CD4-positive, alpha-beta memory T cell (primary cell): ENCODE data around the gene CNDP2. TPM values are rescaled to one million over a fixed set of nuclear protein-coding genes. Genes with fewer than 3 reads are reported as not detected.

ENCODE experiments used
- CTCF ChIA-PET: fragments of 350-600 bp; sonication (Branson Sonifier 250); formaldehyde crosslinking; loops from one replicate; lab custom pipeline; 2021; ENCODE audit warnings: inconsistent platforms; ENCODE audit not compliant: partially characterized antibody; lab: Charles Lee
- POLR2A ChIA-PET: fragments of 350-600 bp; sonication (Branson Sonifier 250); formaldehyde crosslinking; loops from one replicate; lab custom pipeline; 2021; ENCODE audit not compliant: partially characterized antibody; lab: Charles Lee
- DNase-seq, 5 donors: peaks; one replicate each; pipeline versions ENCODE4 v3.0.0 to v3.0.0-alpha.2; 2020 to 2022; ENCODE audit warnings: mixed read lengths in 1 of 5
- H3K27ac ChIP-seq: one replicate; pipeline ENCODE4 v1.7.0; 2013; ENCODE audit warnings: low read depth, low read length
- H3K27me3 ChIP-seq: 2 replicates; pipeline ENCODE4 v1.7.0; 2013; ENCODE audit warnings: mild to moderate bottlenecking, low read length, moderate library complexity; ENCODE audit not compliant: insufficient read depth
- H3K36me3 ChIP-seq: 2 replicates; pipeline ENCODE4 v1.7.0; 2013; ENCODE audit warnings: mild to moderate bottlenecking, low read length, moderate library complexity; ENCODE audit not compliant: insufficient read depth
- H3K4me1 ChIP-seq: 2 replicates; pipeline ENCODE4 v1.7.0; 2013; ENCODE audit warnings: mild to moderate bottlenecking, low read length, moderate library complexity; ENCODE audit not compliant: insufficient read depth
- H3K4me3 ChIP-seq, 2 donors: one replicate each; pipeline ENCODE4 v1.7.0; 2013; ENCODE audit warnings: low read length in 2 of 2, mild to moderate bottlenecking in 1 of 2
- H3K9me3 ChIP-seq, 2 donors: one replicate each; pipeline ENCODE4 v1.7.0; 2013; ENCODE audit warnings: low read length in 2 of 2, control low read depth in 1 of 2; ENCODE audit not compliant: control insufficient read depth in 1 of 2
- H3K27ac Mint-ChIP-seq, 7 donors: one replicate each; pipeline ENCODE4 v1.8.0; 2020 to 2021; ENCODE audit warnings: mixed read lengths in 7 of 7, mild to moderate bottlenecking in 6 of 7, inconsistent platforms in 3 of 7, moderate library complexity in 3 of 7
- H3K27me3 Mint-ChIP-seq, 2 donors: one replicate each; pipeline ENCODE4 v1.8.0; 2020 to 2021; ENCODE audit warnings: mixed read lengths in 2 of 2
- H3K36me3 Mint-ChIP-seq, 2 donors: one replicate each; pipeline ENCODE4 v1.8.0; 2020 to 2021; ENCODE audit warnings: mixed read lengths in 2 of 2, inconsistent platforms in 1 of 2, mild to moderate bottlenecking in 1 of 2
- H3K4me1 Mint-ChIP-seq, 4 donors: one replicate each; pipeline ENCODE4 v1.8.0; 2020 to 2021; ENCODE audit warnings: mixed read lengths in 4 of 4, mild to moderate bottlenecking in 1 of 4
- H3K4me3 Mint-ChIP-seq, 8 donors: one replicate each; pipeline ENCODE4 v1.8.0; 2020 to 2021; ENCODE audit warnings: mixed read lengths in 8 of 8, mild to moderate bottlenecking in 7 of 8, moderate library complexity in 6 of 8, inconsistent platforms in 3 of 8
- H3K9me3 Mint-ChIP-seq, 8 donors: one replicate each; pipeline ENCODE4 v1.8.0; 2020 to 2021; ENCODE audit warnings: mixed read lengths in 8 of 8, mild to moderate bottlenecking in 5 of 8, inconsistent platforms in 3 of 8, moderate library complexity in 1 of 8
- intact Hi-C: fragments of 100-400 bp; cut with micrococcal nuclease; formaldehyde crosslinking; loops from one replicate; pipeline ENCODE4 v1.15.1; 2023
- polyA plus RNA-seq, 2 donors: library from polyadenylated mRNA; unstranded; fragments of 300-500 nt; fragmentation: Illumina TruSeq; gene quantifications; one replicate each; pipeline ENCODE4 v1.2.3, GENCODE V29; 2021
- total RNA-seq, 2 experiments: library from RNA; stranded (reverse); gene quantifications; one replicate each; pipeline ENCODE4 v1.2.3, GENCODE V29; 2021

The CNDP2 gene
- total and polyA plus RNA-seq, 4 experiments from 2014 or later, result 123 to 153 (median 141) TPM

DNA sequence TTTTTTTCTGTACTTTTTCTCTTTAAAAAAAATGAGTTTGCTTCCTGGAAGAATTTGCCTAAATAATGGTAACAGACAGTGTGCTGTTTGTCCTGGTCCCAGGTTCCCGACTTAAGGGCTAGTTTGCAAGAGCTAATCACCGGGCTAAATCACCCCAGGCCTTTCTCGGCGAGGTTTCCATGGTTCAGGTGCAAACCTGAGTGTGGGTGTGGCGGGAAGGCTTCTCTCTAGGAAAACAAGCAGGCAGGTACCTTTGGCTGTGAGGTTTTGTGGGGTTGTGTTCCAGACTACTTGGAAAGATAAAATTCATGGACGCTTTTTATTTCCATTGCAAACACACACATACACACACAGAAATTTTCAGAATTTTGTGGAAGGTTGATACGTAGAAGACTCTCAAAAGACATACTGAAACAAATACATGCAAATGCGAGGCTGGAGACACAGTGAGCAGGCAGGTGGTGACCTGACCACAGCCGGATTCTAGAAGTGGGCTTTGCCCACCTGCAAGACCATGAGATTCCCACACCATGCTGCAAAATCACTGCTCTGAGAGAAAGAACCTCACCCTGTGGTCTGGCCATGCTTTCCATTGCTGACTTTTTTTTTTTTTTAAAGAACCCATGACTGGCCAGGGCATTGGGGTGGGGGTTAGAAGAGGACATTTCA is 39.0 kb downstream of the CNDP2 start:
- peaks cover 8% of the 10 kb centered on the region for H3K4me1 ChIP-seq
- CTCF ChIA-PET, result no interaction called here
- no peaks in the 10 kb centered on the region for H3K27me3 ChIP-seq
- no peaks in the 10 kb centered on the region for H3K9me3 ChIP-seq
- Mint-ChIP-seq H3K4me1 (peaks cover 6 to 15% (median 10%) of the 10 kb centered on the region in 4 donors), H3K36me3 (no peaks in the 10 kb centered on the region), H3K27ac (no peak overlapping the region), H3K4me3 (no peak overlapping the region), H3K9me3 (peaks cover 0 to 4% (median 0%) of the 10 kb centered on the region in 8 donors), H3K27me3 (peaks cover 3 to 4% of the 10 kb centered on the region in 2 donors)
- no peak overlapping the region for H3K27ac ChIP-seq
- POLR2A ChIA-PET, result no interaction called here
- intact Hi-C loops, result no loop called here
- H3K36me3 ChIP-seq, result no peaks in the 10 kb centered on the region
- DNase-seq, result no peak
- H3K4me3 ChIP-seq, result no peak overlapping the region

- ChIA-PET CTCF (interaction anchor here (0.6 kb wide), 1 partner anchor 13 kb away, joined by 3 read pairs; no protein-coding TSS in a partner anchor), POLR2A (no interaction called here)
- no peaks in the 10 kb centered on the region for H3K27me3 ChIP-seq
- H3K9me3 ChIP-seq, result no peaks in the 10 kb centered on the region
- no peak overlapping the region for H3K4me3 Mint-ChIP-seq
- H3K4me1 ChIP-seq, result peaks cover 8% of the 10 kb centered on the region
- H3K27ac Mint-ChIP-seq, result no peak overlapping the region
- intact Hi-C loops, result no loop called here
- peaks cover 3 to 7% of the 10 kb centered on the region in 2 donors for H3K27me3 Mint-ChIP-seq
- H3K4me1 Mint-ChIP-seq, result peaks cover 6 to 15% (median 12%) of the 10 kb centered on the region in 4 donors
- H3K27ac ChIP-seq, result no peak overlapping the region
- H3K36me3 Mint-ChIP-seq, result no peaks in the 10 kb centered on the region
- no peak overlapping the region for H3K4me3 ChIP-seq
- H3K9me3 Mint-ChIP-seq, result peaks cover 0 to 4% (median 0%) of the 10 kb centered on the region in 8 donors
- H3K36me3 ChIP-seq, result no peaks in the 10 kb centered on the region
- no peak for DNase-seq
Observed at GRCh38 chr18:74539289-74539688, 43.1 kb downstream of the CNDP2 start.

GRCh38 chr18:74540652-74541421 is 44.7 kb downstream of the CNDP2 start:
- ChIA-PET CTCF (interaction anchor here (1.9 to 2.3 kb wide), 2 partner anchors 10 to 199 kb away, joined by 6 to 14 read pairs; no protein-coding TSS in a partner anchor), POLR2A (no interaction called here)
- DNase-seq, result peak in 1 of 5 donors; percentile 6
- intact Hi-C loops, result no loop called here
- Mint-ChIP-seq H3K4me1 (peaks cover 6 to 15% (median 12%) of the 10 kb centered on the region in 4 donors), H3K27ac (no peak overlapping the region), H3K4me3 (peak overlapping the region in 1 of 8 donors; percentile 61), H3K27me3 (peaks cover 3 to 9% of the 10 kb centered on the region in 2 donors), H3K9me3 (peaks cover 0 to 4% (median 0%) of the 10 kb centered on the region in 8 donors), H3K36me3 (no peaks in the 10 kb centered on the region)
- no peak overlapping the region for H3K27ac ChIP-seq
- H3K36me3 ChIP-seq, result no peaks in the 10 kb centered on the region
- no peaks in the 10 kb centered on the region for H3K27me3 ChIP-seq
- peaks cover 8% of the 10 kb centered on the region for H3K4me1 ChIP-seq
- H3K9me3 ChIP-seq, result no peaks in the 10 kb centered on the region
- H3K4me3 ChIP-seq, result no peak overlapping the region

- peaks cover 1% of the 10 kb centered on the region for H3K4me1 ChIP-seq
- no peak for DNase-seq
- H3K27ac ChIP-seq, result no peak overlapping the region
- Mint-ChIP-seq H3K36me3 (no peaks in the 10 kb centered on the region), H3K4me3 (peak overlapping the region in 1 of 8 donors; percentile 31), H3K9me3 (peaks cover 0 to under 1% (median 0%) of the 10 kb centered on the region in 8 donors), H3K27ac (peak overlapping the region in 1 of 7 donors; percentile 18), H3K27me3 (peaks cover 0 to 5% of the 10 kb centered on the region in 2 donors), H3K4me1 (peaks cover 2 to 5% (median 4%) of the 10 kb centered on the region in 4 donors)
- no peak overlapping the region for H3K4me3 ChIP-seq
- intact Hi-C loops, result no loop called here
- CTCF ChIA-PET, result interaction anchor here (1.9 to 2.3 kb wide), 2 partner anchors 9 to 200 kb away, joined by 6 to 14 read pairs; no protein-coding TSS in a partner anchor
- POLR2A ChIA-PET, result no interaction called here
- no peaks in the 10 kb centered on the region for H3K27me3 ChIP-seq
- no peaks in the 10 kb centered on the region for H3K36me3 ChIP-seq
- H3K9me3 ChIP-seq, result no peaks in the 10 kb centered on the region
Observed at GRCh38 chr18:74541703-74542555, 45.8 kb downstream of the CNDP2 start.

DNA sequence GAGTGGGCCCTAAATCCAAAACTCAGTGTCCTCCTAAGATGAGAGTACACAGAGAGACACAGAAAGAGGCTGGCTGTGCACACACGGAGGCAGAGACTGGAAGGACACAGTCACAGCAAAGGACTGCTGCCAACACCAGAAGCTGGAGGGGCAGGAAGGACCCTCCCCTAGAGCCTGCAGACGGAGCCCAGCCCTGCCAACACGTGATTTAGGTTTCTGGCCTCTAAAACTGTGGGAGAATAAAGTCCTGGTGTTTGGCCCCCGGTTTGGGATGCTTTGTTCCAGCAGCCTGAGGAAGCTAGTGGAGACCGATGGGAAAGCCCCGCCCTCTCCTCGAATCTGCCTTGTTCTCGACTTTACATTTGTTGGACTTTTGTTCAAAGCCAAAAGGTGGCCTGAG is 48.7 kb downstream of the CNDP2 start:
- POLR2A ChIA-PET, result no interaction called here
- H3K27me3 Mint-ChIP-seq, result peaks cover 0 to 5% of the 10 kb centered on the region in 2 donors

DNA sequence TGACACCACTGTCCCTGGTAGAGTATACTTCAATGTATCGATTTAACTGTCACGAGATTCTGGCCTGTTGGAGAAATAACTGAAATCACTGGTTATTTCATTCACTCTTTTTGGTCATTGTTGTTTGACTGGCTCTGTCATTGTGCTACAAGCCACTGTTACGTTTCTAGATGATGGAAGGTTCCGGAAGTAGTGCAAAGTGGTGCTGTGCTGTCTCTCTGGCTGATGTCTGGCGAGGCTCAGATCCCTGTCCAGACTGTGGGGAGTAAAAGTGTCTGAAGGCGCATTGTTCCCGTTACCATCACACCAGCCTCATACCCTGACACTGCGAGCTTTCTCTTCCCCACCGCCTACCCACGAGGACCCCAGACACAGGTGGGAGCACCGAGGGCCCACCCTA is 49.8 kb downstream of the CNDP2 start:
- H3K27me3 Mint-ChIP-seq, result peaks cover 0 to 3% of the 10 kb centered on the region in 2 donors
- H3K4me1 Mint-ChIP-seq, result peaks cover 0 to 2% (median 0%) of the 10 kb centered on the region in 4 donors
- no peak overlapping the region for H3K4me3 Mint-ChIP-seq
- no peak overlapping the region for H3K4me3 ChIP-seq
- H3K36me3 ChIP-seq, result no peaks in the 10 kb centered on the region
- POLR2A ChIA-PET, result no interaction called here
- no peak for DNase-seq
- CTCF ChIA-PET, result interaction anchor here (1.5 kb wide), 1 partner anchor 192 kb away, joined by 8 read pairs; no protein-coding TSS in a partner anchor
- intact Hi-C loops, result no loop called here
- H3K27ac ChIP-seq, result no peak overlapping the region
- H3K4me1 ChIP-seq, result no peaks in the 10 kb centered on the region
- H3K36me3 Mint-ChIP-seq, result no peaks in the 10 kb centered on the region
- H3K27ac Mint-ChIP-seq, result no peak overlapping the region
- H3K27me3 ChIP-seq, result no peaks in the 10 kb centered on the region
- no peaks in the 10 kb centered on the region for H3K9me3 ChIP-seq
- peaks cover 0 to 15% (median 6%) of the 10 kb centered on the region in 8 donors for H3K9me3 Mint-ChIP-seq

More for the DNA sequence above, 48.7 kb downstream of the CNDP2 start:
- H3K4me3 ChIP-seq, result no peak overlapping the region
- no peaks in the 10 kb centered on the region for H3K9me3 ChIP-seq
- H3K27ac ChIP-seq, result no peak overlapping the region
- H3K4me1 ChIP-seq, result no peaks in the 10 kb centered on the region
- Mint-ChIP-seq H3K4me1 (peaks cover 0 to 2% (median 0%) of the 10 kb centered on the region in 4 donors), H3K36me3 (no peaks in the 10 kb centered on the region), H3K9me3 (peaks cover 0 to 14% (median 6%) of the 10 kb centered on the region in 8 donors), H3K27ac (no peak overlapping the region), H3K4me3 (no peak overlapping the region)
- H3K27me3 ChIP-seq, result no peaks in the 10 kb centered on the region
- DNase-seq, result no peak
- intact Hi-C loops, result no loop called here
- CTCF ChIA-PET, result no interaction called here
- H3K36me3 ChIP-seq, result no peaks in the 10 kb centered on the region
